K562 (cell line): ENCODE measurements around the gene ZNF235. TPM values are rescaled to one million over a fixed set of nuclear protein-coding genes. Genes with fewer than 3 reads are reported as not detected.

Source experiments
- CREM ChIP-seq: IDR thresholded peaks from 2 replicates; pipeline ENCODE4 v1.6.1; 2014; ENCODE audit warnings: antibody characterized with exemption, low read depth
- DACH1 ChIP-seq: fragments of 450-650 bp; IDR thresholded peaks from 2 replicates; pipeline ENCODE4 v1.6.1; 2018; ENCODE audit not compliant: partially characterized antibody
- JUND ChIP-seq, 2 experiments: IDR thresholded peaks; 2 replicates in 1 of 2; 3 replicates in 1 of 2; pipeline ENCODE4 v1.6.1; 2011; ENCODE audit warnings: borderline replicate concordance in 2 of 2, low read depth in 2 of 2, low read length in 2 of 2, improper control_type of control experiment in 1 of 2, missing biosample characterization in 1 of 2, missing genetic modification characterization in 1 of 2, missing genetic modification reagents in 1 of 2
- MBD2 ChIP-seq: sonication (generic); IDR thresholded peaks from 2 replicates; pipeline ENCODE4 v1.6.1; 2016; ENCODE audit warnings: low read depth, borderline replicate concordance
- NR2C1 ChIP-seq, 2 experiments: fragments of 450-650 bp; IDR thresholded peaks; 2 replicates each; pipeline ENCODE4 v1.6.1; 2017; ENCODE audit warnings: mild to moderate bottlenecking in 2 of 2, antibody characterized with exemption in 1 of 2, inconsistent platforms in 1 of 2, missing compliant biosample characterization in 1 of 2, missing genetic modification characterization in 1 of 2
- RAD21 ChIP-seq, 2 experiments: fragments of 250-450 bp in 1 of 2; fragments of 450-650 bp in 1 of 2; sonication (Bioruptor Pico) in 1 of 2; formaldehyde crosslinking in 1 of 2; IDR thresholded peaks in 1 of 2; conservative IDR thresholded peaks in 1 of 2; 2 replicates each; pipeline versions ENCODE4 v1.4.0 to v1.8.0; 2020 to 2022; ENCODE audit warnings: mild to moderate bottlenecking in 2 of 2, moderate library complexity in 1 of 2
- RCOR1 ChIP-seq, 2 experiments: IDR thresholded peaks; 2 replicates each; pipeline ENCODE4 v1.6.1; 2012; ENCODE audit warnings: low read depth in 2 of 2, low read length in 2 of 2, borderline replicate concordance in 1 of 2, improper control_type of control experiment in 1 of 2
- SAFB2 ChIP-seq: fragments of 200-400 bp; formaldehyde crosslinking; IDR thresholded peaks from 2 replicates; pipeline ENCODE4 v1.6.1; 2018; ENCODE audit warnings: borderline replicate concordance, low read length, low read depth, moderate library complexity; ENCODE audit not compliant: severe bottlenecking
- TAF1 ChIP-seq: IDR thresholded peaks from 2 replicates; pipeline ENCODE4 v1.6.1; 2011; ENCODE audit warnings: mild to moderate bottlenecking, low read length, moderate library complexity; ENCODE audit not compliant: insufficient read depth, control insufficient read depth, severe bottlenecking; ENCODE audit errors: extremely low read depth
- polyA plus RNA-seq, 8 experiments: library from polyadenylated mRNA; depleted of rRNA in 4 of 8; stranded (reverse) in 5 of 8; unstranded in 3 of 8; fragments of >200 nt; fragmentation: Nextera tagmentation in 2 of 8; fragmentation: Illumina TruSeq in 1 of 8; extraction: Ambion mirVana in 2 of 8; extraction: Trizol in 1 of 8; gene quantifications; 2 replicates each; pipeline versions ENCODE4 v1.2.1 to v1.2.3, GENCODE V29; 2011 to 2014; ENCODE audit warnings: inconsistent platforms in 1 of 8, missing spikeins in 1 of 8
- total RNA-seq, 7 experiments: library from RNA; depleted of rRNA in 6 of 7; stranded (reverse); fragments of >200 nt in 6 of 7; fragmentation: Illumina TruSeq in 2 of 7; extraction: Trizol in 2 of 7; gene quantifications; 2 replicates each; pipeline versions ENCODE4 v1.2.1 to v1.2.3, GENCODE V29; 2011 to 2021; ENCODE audit warnings: low replicate concordance in 1 of 7
- TF ChIP-seq, protein P1 (sequence below), 3 experiments: fragments of 200-800 bp in 1 of 3; fragments of 250-450 bp in 1 of 3; fragments of 450-650 bp in 1 of 3; sonication (Bioruptor Pico) in 1 of 3; sonication (Bioruptor generic) in 1 of 3; formaldehyde crosslinking in 1 of 3; IDR thresholded peaks; 2 replicates each; pipeline versions ENCODE4 v1.6.1 to v1.8.0; 2016 to 2022; ENCODE audit warnings: mild to moderate bottlenecking in 2 of 3, missing genetic modification characterization in 2 of 3, missing compliant biosample characterization in 1 of 3, moderate library complexity in 1 of 3
- TF ChIP-seq, protein P2 (sequence below): fragments of 200-800 bp; sonication (Bioruptor generic); IDR thresholded peaks from 2 replicates; pipeline ENCODE4 v1.6.1; 2017; ENCODE audit warnings: missing genetic modification characterization, missing compliant biosample characterization
- TF ChIP-seq, protein P3 (sequence below): fragments of 250-450 bp; sonication (Bioruptor Pico); IDR thresholded peaks from 2 replicates; pipeline ENCODE4 v1.9.0; 2021; ENCODE audit warnings: mild to moderate bottlenecking, inconsistent platforms

The ZNF235 gene
- total and polyA plus RNA-seq, 9 of the 15 experiments (the other 6 are each of a cell fraction or from before 2014, with no cell fraction given) = 0.68 to 2.9 (median 1.3) TPM

DNA sequence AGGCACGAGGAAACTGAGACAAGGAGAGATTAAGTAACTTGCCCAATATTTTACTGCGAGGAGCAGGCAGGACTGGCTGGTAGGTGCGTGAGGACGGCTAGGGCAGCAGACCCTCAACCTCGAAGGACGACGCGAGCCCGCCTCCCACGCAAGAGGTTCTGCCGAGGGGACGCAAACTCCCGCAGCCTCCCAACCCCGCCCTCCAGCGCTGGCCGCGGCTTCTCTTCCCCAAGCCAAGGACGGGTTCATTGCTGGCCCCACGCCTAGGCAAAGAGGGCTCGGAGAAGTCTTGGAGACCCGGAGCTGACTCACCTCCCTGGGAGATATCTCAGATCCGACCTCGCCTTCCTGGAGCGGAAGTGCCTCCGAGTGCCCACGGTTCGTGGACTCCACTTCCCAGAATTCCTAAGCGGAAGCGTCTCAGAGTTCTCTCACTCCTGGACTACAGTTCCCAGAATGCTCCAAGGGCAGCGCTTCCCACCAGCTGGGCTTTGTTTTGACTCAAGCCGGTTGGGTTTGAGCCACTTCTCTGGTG lies at the start of gene ZNF235 (continued):
- TF ChIP-seq, protein P1, sequence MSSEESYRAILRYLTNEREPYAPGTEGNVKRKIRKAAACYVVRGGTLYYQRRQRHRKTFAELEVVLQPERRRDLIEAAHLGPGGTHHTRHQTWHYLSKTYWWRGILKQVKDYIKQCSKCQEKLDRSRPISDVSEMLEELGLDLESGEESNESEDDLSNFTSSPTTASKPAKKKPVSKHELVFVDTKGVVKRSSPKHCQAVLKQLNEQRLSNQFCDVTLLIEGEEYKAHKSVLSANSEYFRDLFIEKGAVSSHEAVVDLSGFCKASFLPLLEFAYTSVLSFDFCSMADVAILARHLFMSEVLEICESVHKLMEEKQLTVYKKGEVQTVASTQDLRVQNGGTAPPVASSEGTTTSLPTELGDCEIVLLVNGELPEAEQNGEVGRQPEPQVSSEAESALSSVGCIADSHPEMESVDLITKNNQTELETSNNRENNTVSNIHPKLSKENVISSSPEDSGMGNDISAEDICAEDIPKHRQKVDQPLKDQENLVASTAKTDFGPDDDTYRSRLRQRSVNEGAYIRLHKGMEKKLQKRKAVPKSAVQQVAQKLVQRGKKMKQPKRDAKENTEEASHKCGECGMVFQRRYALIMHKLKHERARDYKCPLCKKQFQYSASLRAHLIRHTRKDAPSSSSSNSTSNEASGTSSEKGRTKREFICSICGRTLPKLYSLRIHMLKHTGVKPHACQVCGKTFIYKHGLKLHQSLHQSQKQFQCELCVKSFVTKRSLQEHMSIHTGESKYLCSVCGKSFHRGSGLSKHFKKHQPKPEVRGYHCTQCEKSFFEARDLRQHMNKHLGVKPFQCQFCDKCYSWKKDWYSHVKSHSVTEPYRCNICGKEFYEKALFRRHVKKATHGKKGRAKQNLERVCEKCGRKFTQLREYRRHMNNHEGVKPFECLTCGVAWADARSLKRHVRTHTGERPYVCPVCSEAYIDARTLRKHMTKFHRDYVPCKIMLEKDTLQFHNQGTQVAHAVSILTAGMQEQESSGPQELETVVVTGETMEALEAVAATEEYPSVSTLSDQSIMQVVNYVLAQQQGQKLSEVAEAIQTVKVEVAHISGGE (CRISPR knock-in tag; IDR thresholded peaks at IDR 0.05) = peak in 1 of 3 experiments; percentile 87; a peak in 2 of 6 replicates
- TF ChIP-seq RAD21 (CRISPR knock-in tag; conservative IDR thresholded peaks at IDR 0.05 in 1 of 2, IDR thresholded peaks at IDR 0.05 in 1 of 2) (peak in 1 of 2 experiments; percentile 26; a peak in 1 of 4 replicates), CREM (peak; percentile 83), RCOR1 (IDR thresholded peaks at IDR 0.05; ENCODE audit: borderline replicate concordance in 1 of 2, low read depth in 2 of 2, low read length in 2 of 2) (0 out of 4 replicates have a peak, but pooled peaks of 1 of the 2 experiments have one; percentile 15), NR2C1 (IDR thresholded peaks at IDR 0.05) (peak; percentile 40; the same call in 1 of the 2 replicates), NR2C1 (tag; IDR thresholded peaks at IDR 0.05) (peak; percentile 88), SAFB2 (no peak), DACH1 (peak; percentile 71), MBD2 (peak; percentile 72), JUND (IDR thresholded peaks at IDR 0.05; ENCODE audit: borderline replicate concordance, low read depth, low read length) (peak; percentile 93), JUND (tag; IDR thresholded peaks at IDR 0.05; ENCODE audit: borderline replicate concordance, low read depth, low read length) (peak; percentile 93; the same call in 2 of the 3 replicates), TAF1 (peak; percentile 44)
- TF ChIP-seq, protein P2, sequence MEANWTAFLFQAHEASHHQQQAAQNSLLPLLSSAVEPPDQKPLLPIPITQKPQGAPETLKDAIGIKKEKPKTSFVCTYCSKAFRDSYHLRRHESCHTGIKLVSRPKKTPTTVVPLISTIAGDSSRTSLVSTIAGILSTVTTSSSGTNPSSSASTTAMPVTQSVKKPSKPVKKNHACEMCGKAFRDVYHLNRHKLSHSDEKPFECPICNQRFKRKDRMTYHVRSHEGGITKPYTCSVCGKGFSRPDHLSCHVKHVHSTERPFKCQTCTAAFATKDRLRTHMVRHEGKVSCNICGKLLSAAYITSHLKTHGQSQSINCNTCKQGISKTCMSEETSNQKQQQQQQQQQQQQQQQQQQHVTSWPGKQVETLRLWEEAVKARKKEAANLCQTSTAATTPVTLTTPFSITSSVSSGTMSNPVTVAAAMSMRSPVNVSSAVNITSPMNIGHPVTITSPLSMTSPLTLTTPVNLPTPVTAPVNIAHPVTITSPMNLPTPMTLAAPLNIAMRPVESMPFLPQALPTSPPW (CRISPR knock-in tag) = peak; percentile 47
- TF ChIP-seq, protein P3, sequence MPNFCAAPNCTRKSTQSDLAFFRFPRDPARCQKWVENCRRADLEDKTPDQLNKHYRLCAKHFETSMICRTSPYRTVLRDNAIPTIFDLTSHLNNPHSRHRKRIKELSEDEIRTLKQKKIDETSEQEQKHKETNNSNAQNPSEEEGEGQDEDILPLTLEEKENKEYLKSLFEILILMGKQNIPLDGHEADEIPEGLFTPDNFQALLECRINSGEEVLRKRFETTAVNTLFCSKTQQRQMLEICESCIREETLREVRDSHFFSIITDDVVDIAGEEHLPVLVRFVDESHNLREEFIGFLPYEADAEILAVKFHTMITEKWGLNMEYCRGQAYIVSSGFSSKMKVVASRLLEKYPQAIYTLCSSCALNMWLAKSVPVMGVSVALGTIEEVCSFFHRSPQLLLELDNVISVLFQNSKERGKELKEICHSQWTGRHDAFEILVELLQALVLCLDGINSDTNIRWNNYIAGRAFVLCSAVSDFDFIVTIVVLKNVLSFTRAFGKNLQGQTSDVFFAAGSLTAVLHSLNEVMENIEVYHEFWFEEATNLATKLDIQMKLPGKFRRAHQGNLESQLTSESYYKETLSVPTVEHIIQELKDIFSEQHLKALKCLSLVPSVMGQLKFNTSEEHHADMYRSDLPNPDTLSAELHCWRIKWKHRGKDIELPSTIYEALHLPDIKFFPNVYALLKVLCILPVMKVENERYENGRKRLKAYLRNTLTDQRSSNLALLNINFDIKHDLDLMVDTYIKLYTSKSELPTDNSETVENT (CRISPR knock-in tag) = peak; percentile 48; the same call in 1 of the 2 replicates
